Measurements from ENCODE around the gene GNLY. TPM values are rescaled to one million over a fixed set of nuclear protein-coding genes. Genes with fewer than 3 reads are reported as not detected.
"Not testable (repeated sequence)": the region's sequence is repeated elsewhere in the genome, so short reads cannot be mapped to it uniquely, and the experiment has no call there.

The GNLY gene
- total RNA-seq, 3 donors from 2014 or later, result 3.0 to 6.5 (median 4.3) TPM

- no peak for TF ChIP-seq CTCF (IDR thresholded peaks at IDR 0.05)
- no peaks in the 10 kb centered on the region for H3K36me3 ChIP-seq (ENCODE audit: low read depth)
- no peaks in the 10 kb centered on the region for H3K4me1 ChIP-seq (ENCODE audit: low read depth)
- ATAC-seq, result no peak
- intact Hi-C loops (cut with DNase I, micrococcal nuclease), result no loop called here
- H3K9me3 ChIP-seq, result no peaks in the 10 kb centered on the region
- DNase-seq, result no peak
- no peak overlapping the region for H3K4me3 ChIP-seq
Observed at GRCh38 chr2:85666435-85667316, 27.5 kb upstream of the GNLY start.

GRCh38 chr2:85667561-85668008, 26.6 kb upstream of the GNLY start:
- no peak for TF ChIP-seq CTCF (IDR thresholded peaks at IDR 0.05)
- ATAC-seq (no peak), DNase-seq (no peak)
- intact Hi-C loops (cut with DNase I, micrococcal nuclease), result no loop called here
- no peak overlapping the region for H3K4me3 ChIP-seq
- H3K9me3 ChIP-seq, result no peaks in the 10 kb centered on the region
- no peaks in the 10 kb centered on the region for H3K36me3 ChIP-seq (ENCODE audit: low read depth)
- H3K4me1 ChIP-seq (ENCODE audit: low read depth), result no peaks in the 10 kb centered on the region

- no peaks in the 10 kb centered on the region for H3K9me3 ChIP-seq
- intact Hi-C loops (cut with DNase I, micrococcal nuclease), result no loop called here
- no peak for DNase-seq
- no peaks in the 10 kb centered on the region for H3K4me1 ChIP-seq (ENCODE audit: low read depth)
- H3K4me3 ChIP-seq, result no peak within 1 kb of the TSS
- no peaks in the 10 kb centered on the region for H3K36me3 ChIP-seq (ENCODE audit: low read depth)
- ATAC-seq, result no peak
- TF ChIP-seq CTCF (IDR thresholded peaks at IDR 0.05), result no peak
Observed at GRCh38 chr2:85668009-85668856, 25.9 kb upstream of the GNLY start, which contains the start of gene SFTPB. Gene SFTPB (minus strand): TSS chr2:85668199. CDS start chr2:85668183, 16 bp downstream.

GRCh38 chr2:85668857-85669142, 25.4 kb upstream of the GNLY start:
- DNase-seq (no peak), ATAC-seq (no peak)
- Histone ChIP-seq H3K4me1 (ENCODE audit: low read depth) (no peaks in the 10 kb centered on the region), H3K36me3 (ENCODE audit: low read depth) (no peaks in the 10 kb centered on the region), H3K9me3 (no peaks in the 10 kb centered on the region), H3K4me3 (no peak overlapping the region)
- intact Hi-C loops (cut with DNase I, micrococcal nuclease), result no loop called here
- no peak for TF ChIP-seq CTCF (IDR thresholded peaks at IDR 0.05)

- intact Hi-C loops (cut with DNase I, micrococcal nuclease), result no loop called here
- no peak for TF ChIP-seq CTCF (IDR thresholded peaks at IDR 0.05)
- no peak overlapping the region for H3K4me3 ChIP-seq
- H3K36me3 ChIP-seq (ENCODE audit: low read depth), result no peaks in the 10 kb centered on the region
- no peaks in the 10 kb centered on the region for H3K4me1 ChIP-seq (ENCODE audit: low read depth)
- H3K9me3 ChIP-seq, result no peaks in the 10 kb centered on the region
- ATAC-seq (no peak), DNase-seq (no peak)
Observed at GRCh38 chr2:85669549-85669948, 24.6 kb upstream of the GNLY start.

- DNase-seq; intact Hi-C loops (cut with DNase I, micrococcal nuclease); ATAC-seq; H3K4me1 ChIP-seq (ENCODE audit: low read depth); H3K36me3 ChIP-seq (ENCODE audit: low read depth); H3K4me3 ChIP-seq; H3K9me3 ChIP-seq: not testable (repeated sequence)
Observed at GRCh38 chr2:85670416-85670815, 23.7 kb upstream of the GNLY start.

Data from mucosa of descending colon (tissue), 3 donors.